Fibroblast of pulmonary artery (primary cell): ENCODE measurements around the gene LRRC71.

Experiments used
- DNase-seq: peaks from one replicate; pipeline ENCODE4 v3.0.0-alpha.2; 2010; ENCODE audit warnings: low read depth
- H3K4me3 ChIP-seq: replicated peaks from 2 replicates; pipeline ENCODE4 v1.5.1; 2011; ENCODE audit warnings: low read depth, mild to moderate bottlenecking, control low read depth, low read length, moderate library complexity
- TF ChIP-seq, protein P1 (sequence below): IDR thresholded peaks from 2 replicates; pipeline ENCODE4 v1.5.1; 2011; ENCODE audit warnings: mild to moderate bottlenecking, control low read depth, low read length, inconsistent platforms; ENCODE audit errors: missing control alignments

LRRC71 gene

DNA sequence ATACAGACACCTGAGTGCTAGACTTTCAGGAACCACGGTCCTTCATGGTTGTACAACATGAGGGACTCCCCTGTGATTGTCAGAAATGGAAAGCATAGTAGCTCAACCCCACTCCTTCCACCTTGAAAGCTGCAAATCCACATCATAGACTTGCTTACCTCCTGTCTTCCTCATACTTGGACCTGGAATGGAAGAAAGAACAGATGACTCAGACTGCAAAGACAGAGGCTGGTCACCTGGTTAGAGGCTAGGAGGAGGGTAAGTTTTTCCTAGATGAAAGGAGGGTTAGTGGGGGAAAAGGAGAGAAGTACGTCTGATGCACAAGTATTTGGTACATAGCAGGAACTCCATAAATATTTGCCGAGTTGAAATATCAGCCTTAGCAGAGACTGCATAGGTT, 37.2 kb downstream of the LRRC71 start:
- TF ChIP-seq, protein P1, sequence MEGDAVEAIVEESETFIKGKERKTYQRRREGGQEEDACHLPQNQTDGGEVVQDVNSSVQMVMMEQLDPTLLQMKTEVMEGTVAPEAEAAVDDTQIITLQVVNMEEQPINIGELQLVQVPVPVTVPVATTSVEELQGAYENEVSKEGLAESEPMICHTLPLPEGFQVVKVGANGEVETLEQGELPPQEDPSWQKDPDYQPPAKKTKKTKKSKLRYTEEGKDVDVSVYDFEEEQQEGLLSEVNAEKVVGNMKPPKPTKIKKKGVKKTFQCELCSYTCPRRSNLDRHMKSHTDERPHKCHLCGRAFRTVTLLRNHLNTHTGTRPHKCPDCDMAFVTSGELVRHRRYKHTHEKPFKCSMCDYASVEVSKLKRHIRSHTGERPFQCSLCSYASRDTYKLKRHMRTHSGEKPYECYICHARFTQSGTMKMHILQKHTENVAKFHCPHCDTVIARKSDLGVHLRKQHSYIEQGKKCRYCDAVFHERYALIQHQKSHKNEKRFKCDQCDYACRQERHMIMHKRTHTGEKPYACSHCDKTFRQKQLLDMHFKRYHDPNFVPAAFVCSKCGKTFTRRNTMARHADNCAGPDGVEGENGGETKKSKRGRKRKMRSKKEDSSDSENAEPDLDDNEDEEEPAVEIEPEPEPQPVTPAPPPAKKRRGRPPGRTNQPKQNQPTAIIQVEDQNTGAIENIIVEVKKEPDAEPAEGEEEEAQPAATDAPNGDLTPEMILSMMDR = no peak
- no peak for DNase-seq
- H3K4me3 ChIP-seq = no peak overlapping the region

DNA sequence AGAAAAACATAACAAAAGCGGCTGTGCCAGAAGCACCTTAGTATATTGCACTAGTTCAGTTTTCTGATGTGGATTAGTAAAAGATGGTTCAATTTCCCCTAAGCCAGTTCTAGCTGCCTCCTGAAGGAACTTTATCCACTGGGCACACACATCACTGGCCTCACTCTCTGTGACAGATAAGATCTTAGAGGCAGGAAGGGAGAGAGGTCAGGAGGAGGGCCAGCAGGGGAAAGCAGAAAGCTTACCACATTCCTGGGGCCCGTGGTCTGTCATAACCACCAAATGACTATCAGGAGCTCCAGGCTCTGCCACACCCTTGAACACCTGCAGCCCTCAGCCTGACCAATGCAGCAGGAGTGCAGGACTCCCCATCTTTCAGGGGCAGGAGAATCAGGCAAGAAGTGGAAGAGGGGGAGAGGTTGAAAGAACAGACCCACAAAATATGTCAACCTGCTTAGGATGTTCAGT, 37.8 kb downstream of the LRRC71 start:
- no peak for DNase-seq
- H3K4me3 ChIP-seq = no peak overlapping the region
- TF ChIP-seq, protein P1 = no peak

GRCh38 chr1:156959414-156959813, 39.0 kb downstream of the LRRC71 start:
- no peak for DNase-seq
- H3K4me3 ChIP-seq = no peak overlapping the region
- TF ChIP-seq, protein P1 = no peak

DNA sequence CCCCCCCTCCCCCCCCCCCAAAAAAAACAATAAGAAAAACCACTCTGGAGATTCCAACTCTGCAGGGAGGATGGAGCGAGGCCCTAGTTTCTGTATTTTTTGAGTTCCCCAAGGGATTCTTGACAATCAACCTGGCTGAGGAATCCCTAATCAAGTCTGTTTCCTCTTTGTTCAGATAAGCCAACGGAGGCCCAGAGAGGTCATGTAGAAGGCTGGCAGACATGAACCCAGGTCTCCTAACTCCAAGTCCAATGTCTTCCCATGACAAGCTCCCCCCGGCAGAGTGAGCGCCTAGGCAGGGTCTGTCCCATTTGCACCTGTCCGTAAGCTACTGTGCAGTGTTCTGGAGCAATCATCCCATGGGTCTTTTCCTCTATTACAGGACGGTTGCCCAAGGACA, 39.5 kb downstream of the LRRC71 start:
- H3K4me3 ChIP-seq = no peak overlapping the region
- TF ChIP-seq, protein P1 = no peak
- DNase-seq = no peak

GRCh38 chr1:156961709-156962108, 41.3 kb downstream of the LRRC71 start:
- TF ChIP-seq, protein P1 = peak; percentile 5
- H3K4me3 ChIP-seq = no peak overlapping the region
- no peak for DNase-seq

GRCh38 chr1:156963621-156964020, 43.2 kb downstream of the LRRC71 start:
- TF ChIP-seq, protein P1 = no peak
- no peak overlapping the region for H3K4me3 ChIP-seq
- DNase-seq = no peak

- TF ChIP-seq, protein P1 = no peak
- DNase-seq = no peak
- no peak overlapping the region for H3K4me3 ChIP-seq
These were observed 44.0 kb downstream of the LRRC71 start for GRCh38 chr1:156964441-156964840.
